ENCODE data around the gene URAD.

DNA sequence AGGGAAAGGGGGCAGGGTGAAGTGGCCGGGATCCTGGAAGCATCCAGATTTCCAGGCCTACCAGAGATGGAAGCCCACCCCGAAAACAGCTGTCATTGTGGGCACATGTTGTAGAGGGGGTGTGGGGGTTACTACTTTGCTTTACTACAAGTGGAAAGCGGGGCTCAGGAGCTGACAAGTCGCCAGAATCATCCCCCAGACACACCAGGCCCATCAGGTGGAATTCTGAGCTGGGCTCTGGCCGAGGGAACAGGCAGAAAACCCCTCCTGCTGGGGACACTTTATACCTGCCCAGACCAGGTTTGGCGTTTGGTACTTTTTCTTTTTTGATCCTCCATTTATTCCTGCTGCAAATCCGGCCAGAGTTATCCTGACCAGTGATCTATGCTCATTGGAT is 23.2 kb downstream of the URAD start:
- TF ChIP-seq, protein P1, sequence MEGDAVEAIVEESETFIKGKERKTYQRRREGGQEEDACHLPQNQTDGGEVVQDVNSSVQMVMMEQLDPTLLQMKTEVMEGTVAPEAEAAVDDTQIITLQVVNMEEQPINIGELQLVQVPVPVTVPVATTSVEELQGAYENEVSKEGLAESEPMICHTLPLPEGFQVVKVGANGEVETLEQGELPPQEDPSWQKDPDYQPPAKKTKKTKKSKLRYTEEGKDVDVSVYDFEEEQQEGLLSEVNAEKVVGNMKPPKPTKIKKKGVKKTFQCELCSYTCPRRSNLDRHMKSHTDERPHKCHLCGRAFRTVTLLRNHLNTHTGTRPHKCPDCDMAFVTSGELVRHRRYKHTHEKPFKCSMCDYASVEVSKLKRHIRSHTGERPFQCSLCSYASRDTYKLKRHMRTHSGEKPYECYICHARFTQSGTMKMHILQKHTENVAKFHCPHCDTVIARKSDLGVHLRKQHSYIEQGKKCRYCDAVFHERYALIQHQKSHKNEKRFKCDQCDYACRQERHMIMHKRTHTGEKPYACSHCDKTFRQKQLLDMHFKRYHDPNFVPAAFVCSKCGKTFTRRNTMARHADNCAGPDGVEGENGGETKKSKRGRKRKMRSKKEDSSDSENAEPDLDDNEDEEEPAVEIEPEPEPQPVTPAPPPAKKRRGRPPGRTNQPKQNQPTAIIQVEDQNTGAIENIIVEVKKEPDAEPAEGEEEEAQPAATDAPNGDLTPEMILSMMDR (conservative IDR thresholded peaks at IDR 0.05; ENCODE audit: low read length) = no peak
- TF ChIP-seq EZH2phosphoT487 (IDR thresholded peaks at IDR 0.05; ENCODE audit: borderline replicate concordance) = no peak

All from Loucy (cell line).